ES-I3 (cell line): ENCODE data around the gene RP9.

Experiments used
- H3K36me3 ChIP-seq: 2 replicates; pipeline ENCODE4 v1.6.1; 2013; ENCODE audit warnings: mild to moderate bottlenecking, low read length, control low read depth, moderate library complexity; ENCODE audit not compliant: insufficient read depth
- H3K4me1 ChIP-seq: 2 replicates; pipeline ENCODE4 v1.6.1; 2013; ENCODE audit warnings: mild to moderate bottlenecking, control low read depth, low read length; ENCODE audit not compliant: insufficient read depth
- H3K9ac ChIP-seq: 2 replicates; pipeline ENCODE4 v1.6.1; 2013; ENCODE audit warnings: low read depth, mild to moderate bottlenecking, low read length, moderate library complexity
- H3K9me3 ChIP-seq: 2 replicates; pipeline ENCODE4 v1.6.1; 2013; ENCODE audit warnings: mild to moderate bottlenecking, low read length, moderate library complexity; ENCODE audit not compliant: control insufficient read depth, insufficient read depth

RP9 gene

GRCh38 chr7:33062782-33063443 is 46.3 kb downstream of the RP9 start:
- Histone ChIP-seq H3K36me3 (no peaks in the 10 kb centered on the region; the same call in 1 of the 2 replicates), H3K9me3 (no peaks in the 10 kb centered on the region; the same call in 1 of the 2 replicates), H3K4me1 (no peaks in the 10 kb centered on the region), H3K9ac (peak overlapping the region; percentile 88)

DNA sequence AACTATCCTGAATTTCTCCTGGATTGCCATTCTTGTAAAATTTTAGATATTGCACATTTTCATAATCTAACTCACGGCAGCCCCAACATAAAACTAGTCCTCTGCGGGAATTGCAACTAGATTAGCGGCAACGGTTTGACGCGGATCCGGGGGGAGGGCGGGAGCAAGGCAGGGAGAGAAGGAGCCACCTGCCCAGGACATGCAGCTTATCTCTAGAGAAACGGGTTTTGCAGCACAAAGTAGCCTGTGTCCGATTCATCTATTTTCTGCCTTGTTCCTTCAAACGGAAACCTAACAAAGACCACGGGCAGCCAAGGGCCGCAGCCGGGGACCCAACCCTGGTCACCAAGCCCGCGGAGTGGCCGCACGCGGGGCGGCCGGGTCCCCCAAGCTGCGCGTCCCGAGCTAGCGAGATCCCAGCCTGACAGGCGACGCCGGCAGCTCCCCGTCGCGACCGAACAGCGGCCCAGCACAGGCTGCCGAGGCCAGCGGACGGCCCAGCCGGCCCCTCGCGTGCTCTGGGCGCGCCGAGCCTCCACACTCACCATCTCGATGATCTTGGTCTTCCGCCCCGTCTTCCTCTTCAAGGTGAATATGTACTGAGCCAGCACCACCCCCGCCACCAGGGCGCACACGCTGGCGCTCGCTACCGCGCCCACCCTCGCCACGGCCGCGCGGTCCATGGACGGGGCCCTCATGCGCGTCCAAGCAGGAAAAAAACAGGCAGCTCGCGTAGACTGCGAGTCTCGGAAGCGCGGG is 47.0 kb downstream of the RP9 start, which contains the start of gene NT5C3A:
NT5C3A (minus strand) TSS at position 754 of the 759 bp plus-strand sequence; CDS start at position 683, 71 bp downstream.
- no peaks in the 10 kb centered on the region; the same call in 1 of the 2 replicates for H3K36me3 ChIP-seq
- H3K9ac ChIP-seq: peak within 1 kb of the TSS; percentile 88
- H3K9me3 ChIP-seq: no peaks in the 10 kb centered on the region; the same call in 1 of the 2 replicates
- H3K4me1 ChIP-seq: no peaks in the 10 kb centered on the region

GRCh38 chr7:33061282-33061937 is 47.8 kb downstream of the RP9 start:
- H3K36me3 ChIP-seq: no peaks in the 10 kb centered on the region; the same call in 1 of the 2 replicates
- H3K9ac ChIP-seq: peak overlapping the region; percentile 88
- H3K9me3 ChIP-seq: no peaks in the 10 kb centered on the region
- H3K4me1 ChIP-seq: no peaks in the 10 kb centered on the region

GRCh38 chr7:33059635-33060034 is 49.6 kb downstream of the RP9 start:
- Histone ChIP-seq H3K4me1 (no peaks in the 10 kb centered on the region), H3K9ac (no peak overlapping the region), H3K36me3 (no peaks in the 10 kb centered on the region; the same call in 1 of the 2 replicates), H3K9me3 (no peaks in the 10 kb centered on the region)

DNA sequence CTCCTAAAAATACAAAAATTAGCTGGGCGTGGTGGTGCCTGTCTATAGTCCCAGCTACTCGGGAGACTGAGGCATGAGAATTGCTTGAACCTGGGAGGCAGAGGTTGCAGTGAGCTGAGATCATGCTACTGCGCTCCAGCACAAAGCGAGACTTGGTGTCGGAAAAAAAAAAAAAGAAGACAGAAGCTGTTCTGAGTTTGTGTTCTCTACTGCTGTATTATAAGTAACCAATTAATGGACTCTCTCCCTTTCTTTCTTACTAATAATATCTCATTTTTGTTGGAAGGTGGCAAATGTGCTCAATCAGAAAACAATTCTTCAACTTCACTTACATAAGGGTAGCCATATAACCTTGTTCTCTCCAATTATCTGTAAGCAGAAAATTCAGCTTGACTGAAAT is 54.0 kb downstream of the RP9 start:
- Histone ChIP-seq H3K9ac (no peak overlapping the region), H3K4me1 (no peaks in the 10 kb centered on the region), H3K36me3 (no peaks in the 10 kb centered on the region; the same call in 1 of the 2 replicates), H3K9me3 (no peaks in the 10 kb centered on the region)

DNA sequence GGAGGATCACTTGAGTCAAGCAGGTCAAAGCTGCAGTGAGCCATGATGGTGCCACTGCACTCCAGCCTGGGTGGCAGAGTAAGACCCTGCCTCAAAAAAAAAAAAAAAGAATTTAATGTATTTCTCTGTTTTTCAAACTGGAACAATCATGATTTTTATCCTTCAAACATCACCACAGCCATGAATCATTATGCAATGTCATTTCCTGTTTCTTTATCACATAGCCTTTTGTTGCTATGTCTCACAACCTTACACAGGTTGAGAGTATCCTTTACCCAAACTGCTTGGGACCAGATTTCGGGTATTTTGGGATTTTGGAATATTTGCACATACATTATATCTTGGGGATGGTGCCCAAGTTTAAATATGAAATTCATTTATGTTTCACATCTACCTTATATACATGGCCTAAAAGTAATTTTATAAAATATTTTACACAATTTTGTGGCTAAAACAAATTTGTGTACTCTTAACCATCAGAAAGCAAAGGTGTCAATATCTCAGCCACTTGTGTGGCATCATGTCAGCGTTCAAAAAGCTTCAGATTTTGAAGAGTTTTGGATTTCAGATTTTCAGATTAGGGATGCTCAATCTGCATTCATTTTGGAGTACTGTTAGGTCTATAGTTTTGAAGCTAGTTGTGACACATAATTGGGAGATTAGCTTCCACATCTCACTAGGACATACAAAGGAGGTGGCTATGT is 54.8 kb downstream of the RP9 start:
- Histone ChIP-seq H3K36me3 (no peaks in the 10 kb centered on the region; the same call in 1 of the 2 replicates), H3K9ac (no peak overlapping the region), H3K4me1 (no peaks in the 10 kb centered on the region), H3K9me3 (no peaks in the 10 kb centered on the region)

DNA sequence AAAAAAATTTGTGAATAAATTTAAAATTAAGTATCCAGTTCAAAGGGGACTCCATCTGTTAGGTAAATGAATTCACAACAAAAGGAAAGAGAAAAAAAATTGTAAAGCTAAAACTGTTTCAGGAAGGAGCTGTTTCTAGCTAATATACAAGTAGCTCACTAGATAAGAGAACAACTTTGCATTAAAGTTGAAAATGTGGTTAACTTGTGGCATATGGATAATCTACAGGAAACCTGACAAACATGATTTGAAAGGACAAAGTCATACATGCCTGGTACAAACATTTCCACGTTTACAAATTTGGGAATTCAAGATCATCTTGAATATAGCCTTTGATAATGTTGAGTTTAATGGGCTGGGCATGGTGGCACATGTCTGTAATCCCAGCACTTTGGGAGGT is 55.5 kb downstream of the RP9 start:
- no peaks in the 10 kb centered on the region; the same call in 1 of the 2 replicates for H3K36me3 ChIP-seq
- H3K9ac ChIP-seq: no peak overlapping the region
- H3K4me1 ChIP-seq: no peaks in the 10 kb centered on the region
- H3K9me3 ChIP-seq: no peaks in the 10 kb centered on the region

DNA sequence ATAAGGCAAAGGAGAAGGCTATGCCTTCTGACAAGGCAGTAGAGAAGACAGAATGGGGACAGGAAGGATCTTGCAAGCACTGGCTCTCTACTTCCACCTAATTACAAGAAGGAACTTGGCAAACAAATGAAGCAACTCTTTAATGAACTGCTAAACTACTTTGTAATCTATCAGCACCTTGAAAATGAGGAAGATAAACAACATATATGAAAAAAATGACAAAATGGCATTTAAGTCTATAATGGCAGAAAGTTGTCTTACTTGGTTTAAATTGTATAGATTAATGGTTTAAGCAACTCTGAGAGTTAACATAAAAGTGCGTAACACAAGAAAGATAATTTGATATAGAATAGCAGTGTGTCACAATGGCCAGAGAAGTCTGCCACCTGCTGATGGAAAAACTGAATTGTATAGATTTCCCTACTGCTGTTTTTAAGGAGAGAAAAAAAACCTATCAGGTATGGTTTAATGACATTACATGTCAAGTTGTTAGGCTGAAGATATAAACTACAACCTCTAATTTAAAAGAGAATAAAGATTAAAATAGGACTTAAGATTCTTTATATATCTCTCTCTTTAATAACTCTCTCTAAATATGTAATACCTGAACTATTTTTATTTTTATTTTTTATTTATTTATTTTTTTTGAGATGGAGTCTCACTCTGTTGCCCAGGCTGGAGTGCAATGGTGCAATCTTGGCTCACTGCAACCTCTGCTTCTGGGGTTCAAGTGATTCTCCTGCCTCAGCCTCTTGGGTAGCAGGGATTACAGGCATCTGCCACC is 58.5 kb downstream of the RP9 start:
- H3K4me1 ChIP-seq: no peaks in the 10 kb centered on the region
- no peaks in the 10 kb centered on the region for H3K9me3 ChIP-seq
- no peak overlapping the region for H3K9ac ChIP-seq
- no peaks in the 10 kb centered on the region for H3K36me3 ChIP-seq

DNA sequence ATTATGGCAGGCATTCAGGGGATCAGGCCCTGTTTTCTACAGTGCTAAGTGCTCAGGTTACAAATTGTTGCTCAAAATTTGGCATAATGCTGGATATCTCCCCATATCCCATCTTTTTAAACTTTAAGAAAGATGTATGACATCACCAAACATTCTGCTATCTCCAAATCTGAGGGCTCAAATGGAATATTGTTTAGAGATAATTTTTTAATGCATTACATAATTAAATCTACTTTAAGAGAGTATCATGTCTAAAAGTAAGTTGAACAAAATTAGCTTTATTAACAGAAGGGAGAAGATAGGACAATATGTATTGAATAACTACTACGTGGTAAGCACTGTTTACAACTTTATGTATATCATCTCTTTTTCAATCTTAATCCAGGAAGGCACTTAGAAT is 60.5 kb downstream of the RP9 start:
- no peaks in the 10 kb centered on the region for H3K4me1 ChIP-seq
- no peak overlapping the region for H3K9ac ChIP-seq
- H3K9me3 ChIP-seq: no peaks in the 10 kb centered on the region
- no peaks in the 10 kb centered on the region for H3K36me3 ChIP-seq

- no peaks in the 10 kb centered on the region for H3K36me3 ChIP-seq
- no peaks in the 10 kb centered on the region for H3K4me1 ChIP-seq
- H3K9me3 ChIP-seq: no peaks in the 10 kb centered on the region
- no peak overlapping the region for H3K9ac ChIP-seq
Measured at GRCh38 chr7:33048257-33048656, 60.9 kb downstream of the RP9 start.

- Histone ChIP-seq H3K36me3 (no peaks in the 10 kb centered on the region), H3K9me3 (no peaks in the 10 kb centered on the region), H3K4me1 (no peaks in the 10 kb centered on the region), H3K9ac (no peak overlapping the region)
Measured at GRCh38 chr7:33044986-33045385, 64.2 kb downstream of the RP9 start.
